IMR-90 (cell line): ENCODE data around the gene GNAZ.

ENCODE experiments used
- CEBPB ChIP-seq: IDR thresholded peaks from 2 replicates; pipeline ENCODE4 v1.6.1; 2012; ENCODE audit warnings: low read depth, low read length, improper control_type of control experiment
- CHD1 ChIP-seq: IDR thresholded peaks from 2 replicates; pipeline ENCODE4 v1.6.1; 2012; ENCODE audit warnings: low read depth, low read length, improper control_type of control experiment
- FOS ChIP-seq: fragments of 150-350 bp; IDR thresholded peaks from 2 replicates; pipeline ENCODE4 v1.6.1; 2016; ENCODE audit warnings: low read depth, low read length
- MAFK ChIP-seq: IDR thresholded peaks from 2 replicates; pipeline ENCODE4 v1.6.1; 2012; ENCODE audit warnings: low read depth, low read length, improper control_type of control experiment
- MXI1 ChIP-seq: IDR thresholded peaks from 2 replicates; pipeline ENCODE4 v1.6.1; 2012; ENCODE audit warnings: low read depth, mild to moderate bottlenecking, low read length, moderate library complexity, borderline replicate concordance
- POLR2A ChIP-seq: IDR thresholded peaks from 2 replicates; pipeline ENCODE4 v1.6.1; 2012; ENCODE audit warnings: mild to moderate bottlenecking, low read depth, low read length
- RAD21 ChIP-seq: IDR thresholded peaks from 2 replicates; pipeline ENCODE4 v1.6.1; 2012; ENCODE audit warnings: low read length, improper control_type of control experiment
- SMC3 ChIP-seq: fragments of 150-350 bp; IDR thresholded peaks from 2 replicates; pipeline ENCODE4 v1.6.1; 2016; ENCODE audit warnings: low read depth, mild to moderate bottlenecking, antibody characterized with exemption, low read length, moderate library complexity
- TF ChIP-seq, protein P1 (sequence below): conservative IDR thresholded peaks from 2 replicates; pipeline ENCODE4 v1.5.1; 2012; ENCODE audit warnings: mild to moderate bottlenecking, low read depth, low read length, improper control_type of control experiment
- TF ChIP-seq, protein P2 (sequence below): fragments of 150-350 bp; IDR thresholded peaks from 2 replicates; pipeline ENCODE4 v1.6.1; 2017; ENCODE audit warnings: mild to moderate bottlenecking, antibody characterized with exemption, low read length, low read depth
- TF ChIP-seq, protein P3 (sequence below): fragments of 150-350 bp; IDR thresholded peaks from 2 replicates; pipeline ENCODE4 v1.6.1; 2016; ENCODE audit warnings: low read depth, mild to moderate bottlenecking, low read length, moderate library complexity, borderline replicate concordance

DNA sequence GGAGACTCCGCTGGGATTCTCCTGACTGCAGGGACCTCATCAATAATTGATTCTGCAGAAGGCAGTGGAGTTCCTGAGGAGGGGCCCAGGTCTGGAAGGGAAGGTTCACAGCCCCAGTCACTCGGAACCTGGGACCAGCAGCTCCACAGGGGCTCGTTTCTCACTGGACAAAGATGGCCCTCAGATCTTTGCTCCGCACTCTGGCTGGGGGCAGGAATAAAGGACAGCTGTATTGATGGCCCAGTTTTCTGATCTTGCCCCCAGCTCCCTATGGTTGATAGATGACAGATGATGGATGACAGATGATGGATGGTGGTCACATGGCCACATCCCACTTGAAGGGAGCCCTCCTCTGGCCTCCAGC lies 98.7 kb downstream of the GNAZ start:
- TF ChIP-seq, protein P1, sequence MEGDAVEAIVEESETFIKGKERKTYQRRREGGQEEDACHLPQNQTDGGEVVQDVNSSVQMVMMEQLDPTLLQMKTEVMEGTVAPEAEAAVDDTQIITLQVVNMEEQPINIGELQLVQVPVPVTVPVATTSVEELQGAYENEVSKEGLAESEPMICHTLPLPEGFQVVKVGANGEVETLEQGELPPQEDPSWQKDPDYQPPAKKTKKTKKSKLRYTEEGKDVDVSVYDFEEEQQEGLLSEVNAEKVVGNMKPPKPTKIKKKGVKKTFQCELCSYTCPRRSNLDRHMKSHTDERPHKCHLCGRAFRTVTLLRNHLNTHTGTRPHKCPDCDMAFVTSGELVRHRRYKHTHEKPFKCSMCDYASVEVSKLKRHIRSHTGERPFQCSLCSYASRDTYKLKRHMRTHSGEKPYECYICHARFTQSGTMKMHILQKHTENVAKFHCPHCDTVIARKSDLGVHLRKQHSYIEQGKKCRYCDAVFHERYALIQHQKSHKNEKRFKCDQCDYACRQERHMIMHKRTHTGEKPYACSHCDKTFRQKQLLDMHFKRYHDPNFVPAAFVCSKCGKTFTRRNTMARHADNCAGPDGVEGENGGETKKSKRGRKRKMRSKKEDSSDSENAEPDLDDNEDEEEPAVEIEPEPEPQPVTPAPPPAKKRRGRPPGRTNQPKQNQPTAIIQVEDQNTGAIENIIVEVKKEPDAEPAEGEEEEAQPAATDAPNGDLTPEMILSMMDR, result no peak
- TF ChIP-seq POLR2A (no peak), MXI1 (no peak), RAD21 (no peak), MAFK (no peak), CHD1 (no peak), SMC3 (no peak), CEBPB (no peak), FOS (no peak)
- TF ChIP-seq, protein P2, sequence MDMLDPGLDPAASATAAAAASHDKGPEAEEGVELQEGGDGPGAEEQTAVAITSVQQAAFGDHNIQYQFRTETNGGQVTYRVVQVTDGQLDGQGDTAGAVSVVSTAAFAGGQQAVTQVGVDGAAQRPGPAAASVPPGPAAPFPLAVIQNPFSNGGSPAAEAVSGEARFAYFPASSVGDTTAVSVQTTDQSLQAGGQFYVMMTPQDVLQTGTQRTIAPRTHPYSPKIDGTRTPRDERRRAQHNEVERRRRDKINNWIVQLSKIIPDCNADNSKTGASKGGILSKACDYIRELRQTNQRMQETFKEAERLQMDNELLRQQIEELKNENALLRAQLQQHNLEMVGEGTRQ, result no peak
- TF ChIP-seq, protein P3, sequence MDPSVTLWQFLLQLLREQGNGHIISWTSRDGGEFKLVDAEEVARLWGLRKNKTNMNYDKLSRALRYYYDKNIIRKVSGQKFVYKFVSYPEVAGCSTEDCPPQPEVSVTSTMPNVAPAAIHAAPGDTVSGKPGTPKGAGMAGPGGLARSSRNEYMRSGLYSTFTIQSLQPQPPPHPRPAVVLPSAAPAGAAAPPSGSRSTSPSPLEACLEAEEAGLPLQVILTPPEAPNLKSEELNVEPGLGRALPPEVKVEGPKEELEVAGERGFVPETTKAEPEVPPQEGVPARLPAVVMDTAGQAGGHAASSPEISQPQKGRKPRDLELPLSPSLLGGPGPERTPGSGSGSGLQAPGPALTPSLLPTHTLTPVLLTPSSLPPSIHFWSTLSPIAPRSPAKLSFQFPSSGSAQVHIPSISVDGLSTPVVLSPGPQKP, result no peak
